Heart right ventricle (tissue), 16 donors: ENCODE data around the gene ZBTB7C. TPM values are rescaled to one million over a fixed set of nuclear protein-coding genes. Genes with fewer than 3 reads are reported as not detected.
A peak's percentile ranks its signal among the peaks of the same experiment; 100 is the strongest.

ENCODE experiments used
- ATAC-seq, 8 donors: fragments of 200-7000 bp; cut with Tn5 transposase; one replicate each; pipeline ENCODE4 v1.9.1; 2020; ENCODE audit warnings: mild to moderate bottlenecking in 8 of 8, moderate library complexity in 8 of 8, moderate number of reproducible peaks in 1 of 8
- DNase-seq, 2 donors: peaks; one replicate each; pipeline ENCODE4 v3.0.0-alpha.2; 2020
- H3K27ac ChIP-seq, 10 donors: fragments of 200-600 bp; sonication (generic) in 2 of 10; one replicate each; pipeline versions ENCODE4 v1.5.0 to v1.8.0; 2020 to 2022; ENCODE audit warnings: mild to moderate bottlenecking in 3 of 10
- H3K27me3 ChIP-seq, 7 donors: fragments of 200-600 bp; one replicate each; pipeline ENCODE4 v1.8.0; 2021 to 2022; ENCODE audit warnings: mild to moderate bottlenecking in 2 of 7
- H3K36me3 ChIP-seq, 9 donors: fragments of 200-600 bp; sonication (generic) in 1 of 9; one replicate each; pipeline versions ENCODE4 v1.5.0 to v1.8.0; 2020 to 2022; ENCODE audit warnings: mild to moderate bottlenecking in 2 of 9
- H3K4me1 ChIP-seq, 9 donors: fragments of 200-600 bp; sonication (generic) in 1 of 9; one replicate each; pipeline versions ENCODE4 v1.5.0 to v1.8.0; 2020 to 2022; ENCODE audit warnings: mild to moderate bottlenecking in 4 of 9
- H3K4me3 ChIP-seq, 10 donors: fragments of 200-600 bp; sonication (generic) in 2 of 10; one replicate each; pipeline versions ENCODE4 v1.5.0 to v1.8.0; 2020 to 2022; ENCODE audit warnings: mild to moderate bottlenecking in 7 of 10, moderate library complexity in 2 of 10
- H3K9me3 ChIP-seq, 11 donors: fragments of 200-600 bp in 10 of 11; sonication (generic) in 2 of 11; one replicate each; pipeline versions ENCODE4 v1.5.0 to v1.8.0; 2013 to 2022; ENCODE audit warnings: mild to moderate bottlenecking in 2 of 11, control low read depth in 1 of 11, moderate library complexity in 1 of 11
- CTCF ChIP-seq, 9 donors: fragments of 200-600 bp; sonication (generic) in 2 of 9; IDR thresholded peaks; one replicate each; pipeline versions ENCODE4 v1.5.0 to v1.8.0; 2021 to 2022; ENCODE audit warnings: antibody characterized with exemption in 9 of 9, mild to moderate bottlenecking in 5 of 9, moderate library complexity in 1 of 9
- WGBS, 2 donors: extraction: QIAGEN DNeasy Blood & Tissue Kit; methylation state at CpG; one replicate each; pipeline ENCODE4 v1.1.7; 2013; ENCODE audit warnings: inconsistent platforms in 1 of 2; 5-methylcytosine and 5-hydroxymethylcytosine counted together
- intact Hi-C, 10 donors: fragments of 100-400 bp; cut with DNase I; formaldehyde crosslinking; loops; one replicate each; pipeline versions ENCODE4 v1.11.1 to v1.14.2; 2022
- polyA plus RNA-seq, 2 donors: library from polyadenylated mRNA; stranded (reverse); fragments of 200-250 nt; gene quantifications; one replicate each; pipeline ENCODE4 v1.2.3, GENCODE V29; 2013
- total RNA-seq, 10 donors: library from RNA; stranded (reverse); fragmentation: NEBNext Ultra II Directional in 3 of 10; extraction: Animal tissue kit (Norgen Biotek cat#: 25700) in 3 of 10; gene quantifications; one replicate each; pipeline versions ENCODE4 v1.2.1 to v1.2.4, GENCODE V29; 2021 to 2023
- donor health status: Arrhythmogenic right ventricular cardiomyopathy.
- donor health status: ischemic (EF 13 %, LVEDD 7.1; RV severe dilation, severe dysfunction).
- donor health status: healthy with polysubstance abuse.
- donor health status: DM: no; HTN: yes; CAD: no.
- donor health status: DM: no; HTN: no; CAD: no.
- donor health status: ischemic (EF 25% LVEDD 6.9; RV normal size, moderate dysfunction).
- donor health status: ischemic (EF 25% LVEDD 5.7; RV mildly dilated, moderate dysfunction).
- donor health status: healthy.
- donor health status: DM: yes; HTN: yes; CAD: no.
- donor health status: Ischemic cardiomyopathy.
- donor health status: ischemic (EF 35%, LVEDD 5.7; RV mildly dilated, moderate dysfunction).
- donor health status: nonischemic (EF 11% LVEDD 7.7; RV severe dilation, severe dysfunction).
- donor health status: DM: yes; HTN: yes; CAD: no.
- donor health status: PGD.
- donor health status: ischemic (EF 29% LVEDD 5.4; RV normal size, mild dysfunction).
- donor health status: nonischemic (EF 23%, LVEDD 6.1; RV moderate dilation, normal function).

ZBTB7C gene
- total and polyA plus RNA-seq, 12 donors = 0.49 to 6.3 (median 1.5) TPM

- DNase-seq (no peak), ATAC-seq (no peak)
- H3K27me3 ChIP-seq = no peaks in the 10 kb centered on the region
- no peak overlapping the region for H3K4me3 ChIP-seq
- H3K9me3 ChIP-seq = no peaks in the 10 kb centered on the region
- no peak overlapping the region for H3K27ac ChIP-seq
- peaks cover 0 to 8% (median 0%) of the 10 kb centered on the region in 9 donors for H3K4me1 ChIP-seq
- no peaks in the 10 kb centered on the region for H3K36me3 ChIP-seq
- intact Hi-C loops = no loop called here
- WGBS, 2 donors = 96 to 98% methylated on average over 3 of the region's 3 CpGs
- TF ChIP-seq CTCF (IDR thresholded peaks at IDR 0.05) = no peak
Observed at GRCh38 chr18:48302736-48303135, 106.4 kb downstream of the ZBTB7C start.

GRCh38 chr18:48300463-48300961 lies 108.7 kb downstream of the ZBTB7C start:
- H3K4me3 ChIP-seq = no peak overlapping the region
- no peak overlapping the region for H3K27ac ChIP-seq
- intact Hi-C loops = no loop called here
- 40 to 45% methylated on average over 6 of the region's 6 CpGs for WGBS, 2 donors
- no peaks in the 10 kb centered on the region for H3K9me3 ChIP-seq
- no peaks in the 10 kb centered on the region for H3K36me3 ChIP-seq
- no peak for DNase-seq
- no peaks in the 10 kb centered on the region for H3K27me3 ChIP-seq
- H3K4me1 ChIP-seq = peaks cover 0 to 8% (median 0%) of the 10 kb centered on the region in 9 donors
- no peak for TF ChIP-seq CTCF (IDR thresholded peaks at IDR 0.05)
- peak in 5 of 8 donors; percentile 21 to 45 (median 35) for ATAC-seq

- intact Hi-C loops = no loop called here
- no peak for TF ChIP-seq CTCF (IDR thresholded peaks at IDR 0.05)
- Histone ChIP-seq H3K9me3 (no peaks in the 10 kb centered on the region), H3K27me3 (no peaks in the 10 kb centered on the region), H3K4me3 (no peak overlapping the region), H3K27ac (no peak overlapping the region), H3K36me3 (no peaks in the 10 kb centered on the region), H3K4me1 (peaks cover 0 to 22% (median 5%) of the 10 kb centered on the region in 9 donors)
- WGBS, 2 donors = 86 to 88% methylated on average over 4 of the region's 4 CpGs
- ATAC-seq (no peak), DNase-seq (no peak)
Observed at GRCh38 chr18:48297139-48297538, 112.0 kb downstream of the ZBTB7C start.

GRCh38 chr18:48296581-48296980 lies 112.6 kb downstream of the ZBTB7C start:
- 95% methylated on average over 13 of the region's 13 CpGs for WGBS, 2 donors
- intact Hi-C loops = no loop called here
- DNase-seq = no peak

More at GRCh38 chr18:48296581-48296980, 112.6 kb downstream of the ZBTB7C start:
- no peaks in the 10 kb centered on the region for H3K9me3 ChIP-seq
- H3K36me3 ChIP-seq = no peaks in the 10 kb centered on the region
- H3K4me1 ChIP-seq = peaks cover 0 to 22% (median 5%) of the 10 kb centered on the region in 9 donors
- no peak for ATAC-seq
- H3K27ac ChIP-seq = no peak overlapping the region
- H3K4me3 ChIP-seq = no peak overlapping the region
- no peaks in the 10 kb centered on the region for H3K27me3 ChIP-seq
- no peak for TF ChIP-seq CTCF (IDR thresholded peaks at IDR 0.05)
